ENCODE data around the gene SVBP. TPM values are rescaled to one million over a fixed set of nuclear protein-coding genes. Genes with fewer than 3 reads are reported as not detected.

Gene SVBP
- total and polyA plus RNA-seq, 2 of the 8 experiments (the other 6 are each of a cell fraction or from before 2014, with no cell fraction given), result 29.7 to 30.2 TPM

DNA sequence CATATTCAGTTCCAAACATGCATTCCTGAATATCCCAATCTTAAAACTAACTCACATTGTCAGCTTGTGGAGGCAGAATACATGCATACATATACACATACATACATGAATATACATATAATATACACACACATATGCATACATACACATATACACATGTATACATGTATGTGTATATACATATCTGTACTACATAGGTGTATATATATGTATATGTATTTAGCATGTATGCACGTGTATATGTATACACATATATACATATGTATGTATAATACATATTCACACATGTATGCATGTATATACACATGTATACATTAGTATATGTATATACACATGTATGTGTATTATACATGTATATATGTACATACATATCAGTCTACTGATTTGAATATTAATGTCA lies 28.0 kb upstream of the SVBP start (continued):
- TF ChIP-seq HDAC6 (IDR thresholded peaks at IDR 0.05; ENCODE audit: low read depth, low read length) (no peak), TBP (IDR thresholded peaks at IDR 0.05; ENCODE audit: low read depth, low read length) (no peak), EP300 (IDR thresholded peaks at IDR 0.05; ENCODE audit: borderline replicate concordance in 1 of 2, low read depth in 2 of 2, low read length in 2 of 2) (no peak), YY1 (IDR thresholded peaks at IDR 0.05; ENCODE audit: low read depth, low read length) (no peak), CTBP2 (IDR thresholded peaks at IDR 0.05; ENCODE audit: borderline replicate concordance, insufficient read depth, insufficient read length, low read length) (no peak)
- TF ChIP-seq, protein P1, sequence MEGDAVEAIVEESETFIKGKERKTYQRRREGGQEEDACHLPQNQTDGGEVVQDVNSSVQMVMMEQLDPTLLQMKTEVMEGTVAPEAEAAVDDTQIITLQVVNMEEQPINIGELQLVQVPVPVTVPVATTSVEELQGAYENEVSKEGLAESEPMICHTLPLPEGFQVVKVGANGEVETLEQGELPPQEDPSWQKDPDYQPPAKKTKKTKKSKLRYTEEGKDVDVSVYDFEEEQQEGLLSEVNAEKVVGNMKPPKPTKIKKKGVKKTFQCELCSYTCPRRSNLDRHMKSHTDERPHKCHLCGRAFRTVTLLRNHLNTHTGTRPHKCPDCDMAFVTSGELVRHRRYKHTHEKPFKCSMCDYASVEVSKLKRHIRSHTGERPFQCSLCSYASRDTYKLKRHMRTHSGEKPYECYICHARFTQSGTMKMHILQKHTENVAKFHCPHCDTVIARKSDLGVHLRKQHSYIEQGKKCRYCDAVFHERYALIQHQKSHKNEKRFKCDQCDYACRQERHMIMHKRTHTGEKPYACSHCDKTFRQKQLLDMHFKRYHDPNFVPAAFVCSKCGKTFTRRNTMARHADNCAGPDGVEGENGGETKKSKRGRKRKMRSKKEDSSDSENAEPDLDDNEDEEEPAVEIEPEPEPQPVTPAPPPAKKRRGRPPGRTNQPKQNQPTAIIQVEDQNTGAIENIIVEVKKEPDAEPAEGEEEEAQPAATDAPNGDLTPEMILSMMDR (IDR thresholded peaks at IDR 0.05; ENCODE audit: control extremely low read depth in 1 of 3, insufficient read depth in 1 of 3, low read depth in 1 of 3, low read length in 3 of 3), result no peak

Measured in H1 (cell line).